GM12878 (cell line): Measurements from ENCODE around the gene EIF5B. TPM values are rescaled to one million over a fixed set of nuclear protein-coding genes. Genes with fewer than 3 reads are reported as not detected.

Source experiments
- ATAC-seq: fragments of 200-7000 bp; cut with Tn5 transposase; 3 replicates; pipeline ENCODE4 v1.9.1; 2020; ENCODE audit warnings: mild to moderate bottlenecking, moderate library complexity
- BruUV-seq: library from RNA; stranded (reverse); fragments of 400-500 nt; replicated peaks from 2 replicates; lab custom pipeline; 2021; lab: Mats Ljungman, UMichigan
- CTCF ChIA-PET: fragments of 300-600 bp; sonication (Branson Sonifier 250); formaldehyde crosslinking; extraction: SDS; loops from one replicate; lab custom pipeline; 2021; ENCODE audit warnings: inconsistent platforms; lab: Yijun Ruan, JAX
- POLR2A ChIA-PET: fragments of 350-600 bp; formaldehyde crosslinking; extraction: SDS; loops from one replicate; lab custom pipeline; 2021; ENCODE audit warnings: inconsistent platforms; lab: Charles Lee
- RAD21 ChIA-PET: fragments of 300-600 bp; sonication (Branson Sonifier 250); formaldehyde crosslinking; loops from one replicate; lab custom pipeline; 2023; ENCODE audit warnings: antibody characterized with exemption; ENCODE audit not compliant: unreplicated experiment; lab: Charles Lee
- SMC1A ChIA-PET: fragments of 300-600 bp; sonication (Branson Sonifier 250); formaldehyde crosslinking; loops from one replicate; lab custom pipeline; 2023; ENCODE audit not compliant: unreplicated experiment, uncharacterized antibody; lab: Charles Lee
- DNase-seq: peaks from one replicate; pipeline ENCODE4 v3.0.0-alpha.2; 2011; ENCODE audit warnings: low read depth, low spot score
- FAIRE-seq: peaks from 3 replicates; lab custom pipeline; 2011; peaks lifted over from hg19 to GRCh38; lab: Jason Lieb, UNC
- H2AFZ ChIP-seq: 2 replicates; pipeline ENCODE4 v1.6.0; 2011; ENCODE audit warnings: low read depth, low read length, control low read depth; ENCODE audit not compliant: control insufficient read depth
- H3K27ac ChIP-seq: 2 replicates; pipeline ENCODE4 v1.5.1; 2011; ENCODE audit warnings: control low read depth; ENCODE audit not compliant: control insufficient read depth, insufficient read depth
- H3K27me3 ChIP-seq, 2 experiments: replicated peaks in 1 of 2; 2 replicates each; pipeline versions ENCODE4 v1.6.0 to v1.6.1; 2011; ENCODE audit warnings: low read length in 1 of 2; ENCODE audit not compliant: control insufficient read depth in 2 of 2, insufficient read depth in 2 of 2
- H3K36me3 ChIP-seq, 2 experiments: 2 replicates each; pipeline ENCODE4 v1.5.1; 2011; ENCODE audit warnings: low read length in 1 of 2; ENCODE audit not compliant: control insufficient read depth in 2 of 2, insufficient read depth in 2 of 2
- H3K4me1 ChIP-seq: 2 replicates; pipeline ENCODE4 v1.6.1; 2011; ENCODE audit warnings: mild to moderate bottlenecking, low read length, moderate library complexity, mixed read lengths; ENCODE audit not compliant: control insufficient read depth, insufficient read depth
- H3K4me2 ChIP-seq: 2 replicates; pipeline ENCODE4 v1.6.0; 2011; ENCODE audit warnings: control low read depth; ENCODE audit not compliant: control insufficient read depth, insufficient read depth
- H3K4me3 ChIP-seq: fragments of 200-600 bp; sonication (generic); 2 replicates; pipeline ENCODE4 v1.5.1; 2016
- H3K79me2 ChIP-seq: 2 replicates; pipeline ENCODE4 v1.6.0; 2011; ENCODE audit warnings: low read length; ENCODE audit not compliant: control insufficient read depth, insufficient read depth
- H3K9ac ChIP-seq: 2 replicates; pipeline ENCODE4 v1.8.0; 2011; ENCODE audit warnings: low read length, control low read depth, mixed read lengths; ENCODE audit not compliant: control insufficient read depth, insufficient read depth
- H3K9me3 ChIP-seq: replicated peaks from 3 replicates; pipeline ENCODE4 v1.5.1; 2011; ENCODE audit warnings: mild to moderate bottlenecking, low read length; ENCODE audit not compliant: control insufficient read depth, insufficient read depth
- H4K20me1 ChIP-seq: 2 replicates; pipeline ENCODE4 v1.6.0; 2011; ENCODE audit not compliant: control insufficient read depth, insufficient read depth
- BHLHE40 ChIP-seq, 2 experiments: fragments of 450-650 bp in 1 of 2; IDR thresholded peaks; 2 replicates each; pipeline ENCODE4 v1.6.1; 2011 to 2017; ENCODE audit warnings: low read depth in 2 of 2, borderline replicate concordance in 1 of 2, improper control_type of control experiment in 1 of 2, low read length in 1 of 2, mild to moderate bottlenecking in 1 of 2
- EP300 ChIP-seq, 2 experiments: fragments of 150-350 bp in 1 of 2; IDR thresholded peaks; 2 replicates each; pipeline ENCODE4 v1.6.1; 2011 to 2012; ENCODE audit warnings: low read depth in 2 of 2, low read length in 2 of 2, borderline replicate concordance in 1 of 2, improper control_type of control experiment in 1 of 2, inconsistent platforms in 1 of 2; ENCODE audit not compliant: control insufficient read depth in 1 of 2
- FOXK2 ChIP-seq: fragments of 450-650 bp; IDR thresholded peaks from 2 replicates; pipeline ENCODE4 v1.6.1; 2017; ENCODE audit warnings: mild to moderate bottlenecking, moderate library complexity
- GABPA ChIP-seq: IDR thresholded peaks from 2 replicates; pipeline ENCODE4 v1.6.1; 2014; ENCODE audit warnings: antibody characterized with exemption, low read depth, mild to moderate bottlenecking, inconsistent platforms
- HCFC1 ChIP-seq: fragments of 150-350 bp; IDR thresholded peaks from 2 replicates; pipeline ENCODE4 v1.6.1; 2014; ENCODE audit warnings: low read length
- IKZF1 ChIP-seq: fragments of 450-650 bp; conservative IDR thresholded peaks from 2 replicates; pipeline ENCODE4 v1.6.1; 2017; ENCODE audit warnings: antibody characterized with exemption, mild to moderate bottlenecking
- KAT2A ChIP-seq: conservative IDR thresholded peaks from 2 replicates; pipeline ENCODE4 v1.6.1; 2011; ENCODE audit warnings: low read depth, low read length; ENCODE audit not compliant: control insufficient read depth
- NRF1 ChIP-seq: conservative IDR thresholded peaks from 2 replicates; pipeline ENCODE4 v1.6.1; 2011; ENCODE audit warnings: mild to moderate bottlenecking, low read depth, low read length, improper control_type of control experiment
- POU2F2 ChIP-seq: IDR thresholded peaks from 3 replicates; pipeline ENCODE4 v1.6.1; 2011; ENCODE audit warnings: low read depth, mild to moderate bottlenecking, low read length, borderline replicate concordance
- RUNX3 ChIP-seq: IDR thresholded peaks from 2 replicates; pipeline ENCODE4 v1.6.1; 2012; ENCODE audit warnings: low read length, inconsistent platforms
- SIX5 ChIP-seq: IDR thresholded peaks from 2 replicates; pipeline ENCODE4 v1.6.1; 2011; ENCODE audit warnings: mild to moderate bottlenecking, low read depth, low read length, moderate library complexity; ENCODE audit not compliant: severe bottlenecking
- ZNF622 ChIP-seq: fragments of 450-650 bp; IDR thresholded peaks from 2 replicates; pipeline ENCODE4 v1.6.1; 2017; ENCODE audit warnings: mild to moderate bottlenecking, inconsistent platforms
- WGBS: methylation state at CpG from one replicate; pipeline ENCODE4 v1.1.6; 2016; ENCODE audit warnings: low lambda C conversion rate; ENCODE audit not compliant: insufficient replicate concordance, insufficient coverage; ENCODE audit errors: missing lambda C conversion rate; 5-methylcytosine and 5-hydroxymethylcytosine counted together
- in situ Hi-C: fragments of 300-500 bp; cut with MboI; formaldehyde crosslinking; loops from 9 replicates; pipeline ENCODE4 v1.14.3; 2018; ENCODE audit warnings: mixed read lengths
- intact Hi-C: fragments of 100-400 bp; cut with micrococcal nuclease; formaldehyde crosslinking; loops from one replicate; pipeline ENCODE4 v1.14.2; 2022; ENCODE audit not compliant: unreplicated experiment
- polyA plus RNA-seq, 11 experiments: library from polyadenylated mRNA; depleted of rRNA in 4 of 11; unstranded in 6 of 11; stranded (reverse) in 5 of 11; fragments of >200 nt; fragmentation: Nextera tagmentation in 4 of 11; fragmentation: Illumina TruSeq in 1 of 11; extraction: Ambion mirVana in 4 of 11; extraction: Trizol in 1 of 11; gene quantifications; 1 replicate in 1 of 11; 2 replicates in 10 of 11; pipeline versions ENCODE4 v1.2.1 to v1.2.3, GENCODE V29; 2011 to 2016; ENCODE audit warnings: inconsistent platforms in 2 of 11, missing spikeins in 2 of 11, low read depth in 1 of 11
- total RNA-seq, 4 experiments: library from RNA; depleted of rRNA in 3 of 4; stranded (reverse); fragments of >200 nt in 3 of 4; fragmentation: Illumina TruSeq in 1 of 4; extraction: Trizol in 1 of 4; gene quantifications; 2 replicates each; pipeline versions ENCODE4 v1.2.1 to v1.2.3, GENCODE V29; 2013 to 2021
- TF ChIP-seq, protein P1 (sequence below): fragments of 450-650 bp; IDR thresholded peaks from 2 replicates; pipeline ENCODE4 v1.6.1; 2016; ENCODE audit warnings: mild to moderate bottlenecking, moderate library complexity, borderline replicate concordance
- TF ChIP-seq, protein P2 (sequence below): fragments of 450-650 bp; IDR thresholded peaks from 2 replicates; pipeline ENCODE4 v1.6.1; 2017; ENCODE audit warnings: mild to moderate bottlenecking, low read depth, inconsistent platforms; ENCODE audit not compliant: poor library complexity, severe bottlenecking
- TF ChIP-seq, protein P3 (sequence below): IDR thresholded peaks from 2 replicates; pipeline ENCODE4 v1.6.1; 2011; ENCODE audit warnings: low read depth, mild to moderate bottlenecking, low read length, moderate library complexity, borderline replicate concordance; ENCODE audit errors: extremely low read depth

EIF5B gene
- total and polyA plus RNA-seq, 10 of the 15 experiments (the other 5 are each of a cell fraction or from before 2014, with no cell fraction given): 21.7 to 119 (median 40.8) TPM

DNA sequence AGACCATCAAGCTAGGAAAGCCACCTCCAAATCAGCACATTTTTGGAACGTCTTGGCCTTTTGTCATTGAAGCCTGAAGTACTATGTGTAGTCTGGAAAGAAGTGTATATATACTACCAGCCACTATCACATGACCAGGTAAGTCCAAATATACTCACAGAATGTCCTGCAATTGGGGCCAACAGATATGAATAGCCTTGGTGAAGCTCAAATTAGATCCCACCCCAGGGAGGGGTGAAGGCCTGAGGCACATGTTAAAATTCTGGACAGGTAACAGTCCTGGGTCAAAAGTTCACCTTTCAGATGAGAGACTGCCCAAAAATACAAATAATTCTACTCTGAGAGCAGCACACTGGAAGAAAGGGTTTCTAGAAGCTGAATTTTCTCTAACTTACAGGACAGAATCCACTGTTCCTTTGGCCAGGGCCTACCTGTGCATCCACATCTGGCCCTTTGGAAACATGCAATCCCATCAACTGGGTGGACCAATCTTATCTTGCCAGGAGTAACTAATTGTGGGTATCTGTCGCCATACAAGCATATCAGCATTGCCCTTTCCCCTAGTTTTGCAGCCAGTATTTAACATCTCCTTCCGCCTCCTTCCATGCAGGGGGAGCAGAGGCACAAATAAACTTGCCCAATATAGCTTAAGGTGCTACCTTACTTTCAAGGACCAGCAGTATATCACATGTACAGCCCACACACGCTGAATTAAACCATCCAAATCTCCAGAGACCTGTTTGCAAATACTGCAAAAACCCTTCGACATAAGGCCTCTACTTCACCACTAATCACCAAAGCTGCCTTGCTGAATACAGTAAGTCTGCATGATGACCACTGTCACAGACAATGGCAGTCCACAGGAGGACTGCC, 67.8 kb downstream of the EIF5B start (continued):
- TF ChIP-seq EP300 (IDR thresholded peaks at IDR 0.05; ENCODE audit: borderline replicate concordance in 1 of 2, control insufficient read depth in 1 of 2, low read depth in 2 of 2, low read length in 2 of 2) (no peak), BHLHE40 (IDR thresholded peaks at IDR 0.05; ENCODE audit: borderline replicate concordance in 1 of 2, low read depth in 2 of 2, low read length in 1 of 2) (no peak), FOXK2 (no peak), NRF1 (no peak)
- TF ChIP-seq, protein P1, sequence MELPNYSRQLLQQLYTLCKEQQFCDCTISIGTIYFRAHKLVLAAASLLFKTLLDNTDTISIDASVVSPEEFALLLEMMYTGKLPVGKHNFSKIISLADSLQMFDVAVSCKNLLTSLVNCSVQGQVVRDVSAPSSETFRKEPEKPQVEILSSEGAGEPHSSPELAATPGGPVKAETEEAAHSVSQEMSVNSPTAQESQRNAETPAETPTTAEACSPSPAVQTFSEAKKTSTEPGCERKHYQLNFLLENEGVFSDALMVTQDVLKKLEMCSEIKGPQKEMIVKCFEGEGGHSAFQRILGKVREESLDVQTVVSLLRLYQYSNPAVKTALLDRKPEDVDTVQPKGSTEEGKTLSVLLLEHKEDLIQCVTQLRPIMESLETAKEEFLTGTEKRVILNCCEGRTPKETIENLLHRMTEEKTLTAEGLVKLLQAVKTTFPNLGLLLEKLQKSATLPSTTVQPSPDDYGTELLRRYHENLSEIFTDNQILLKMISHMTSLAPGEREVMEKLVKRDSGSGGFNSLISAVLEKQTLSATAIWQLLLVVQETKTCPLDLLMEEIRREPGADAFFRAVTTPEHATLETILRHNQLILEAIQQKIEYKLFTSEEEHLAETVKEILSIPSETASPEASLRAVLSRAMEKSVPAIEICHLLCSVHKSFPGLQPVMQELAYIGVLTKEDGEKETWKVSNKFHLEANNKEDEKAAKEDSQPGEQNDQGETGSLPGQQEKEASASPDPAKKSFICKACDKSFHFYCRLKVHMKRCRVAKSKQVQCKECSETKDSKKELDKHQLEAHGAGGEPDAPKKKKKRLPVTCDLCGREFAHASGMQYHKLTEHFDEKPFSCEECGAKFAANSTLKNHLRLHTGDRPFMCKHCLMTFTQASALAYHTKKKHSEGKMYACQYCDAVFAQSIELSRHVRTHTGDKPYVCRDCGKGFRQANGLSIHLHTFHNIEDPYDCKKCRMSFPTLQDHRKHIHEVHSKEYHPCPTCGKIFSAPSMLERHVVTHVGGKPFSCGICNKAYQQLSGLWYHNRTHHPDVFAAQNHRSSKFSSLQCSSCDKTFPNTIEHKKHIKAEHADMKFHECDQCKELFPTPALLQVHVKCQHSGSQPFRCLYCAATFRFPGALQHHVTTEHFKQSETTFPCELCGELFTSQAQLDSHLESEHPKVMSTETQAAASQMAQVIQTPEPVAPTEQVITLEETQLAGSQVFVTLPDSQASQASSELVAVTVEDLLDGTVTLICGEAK: no peak

DNA sequence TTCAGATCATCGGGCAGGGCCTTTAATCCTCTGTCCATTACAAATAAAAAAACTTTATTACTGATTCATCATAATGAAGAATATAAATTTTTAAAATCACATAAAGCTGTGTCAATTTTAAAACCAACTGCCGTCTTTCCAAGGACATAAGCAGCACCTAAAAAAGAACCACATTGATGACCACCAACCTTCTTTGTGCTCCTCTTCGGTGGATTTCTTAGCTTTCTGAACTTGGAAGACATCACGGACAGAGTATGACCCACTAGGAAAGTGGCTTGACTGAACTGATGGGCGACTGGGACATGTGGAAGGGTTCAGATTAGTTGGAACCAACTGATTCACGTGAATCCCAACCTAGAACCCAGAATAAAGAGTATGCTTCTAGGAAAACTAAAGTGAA, 68.9 kb downstream of the EIF5B start:
- ATAC-seq (no peak), FAIRE-seq (no peak), DNase-seq (no peak)
- RAD21 ChIA-PET: no interaction called here
- Histone ChIP-seq H3K9me3 (no peaks in the 10 kb centered on the region), H4K20me1 (no peaks in the 10 kb centered on the region), H3K4me3 (no peak overlapping the region), H3K79me2 (no peaks in the 10 kb centered on the region), H3K4me2 (no peak overlapping the region), H3K27ac (no peak overlapping the region), H3K9ac (no peak overlapping the region), H3K36me3 (peaks cover 6 to 37% of the 10 kb centered on the region in 2 experiments), H2AFZ (no peak overlapping the region), H3K27me3 (no peaks in the 10 kb centered on the region), H3K4me1 (no peaks in the 10 kb centered on the region)
- WGBS: 92% methylated on average over 6 of the region's 6 CpGs
- CTCF ChIA-PET: no interaction called here
- POLR2A ChIA-PET: interaction anchor here (1.2 kb wide), 1 partner anchor 15 kb away, joined by 3 read pairs; no protein-coding TSS in a partner anchor
- SMC1A ChIA-PET: interaction anchor here (1.4 kb wide), 1 partner anchor 10 kb away, joined by 3 read pairs; no protein-coding TSS in a partner anchor
- no TSS peak for BruUV-seq
- in situ Hi-C loops: no loop called here
- intact Hi-C loops: no loop called here
- TF ChIP-seq HCFC1 (no peak), SIX5 (no peak), ZNF622 (no peak), KAT2A (no peak), RUNX3 (no peak), GABPA (no peak), IKZF1 (no peak), POU2F2 (no peak)
- TF ChIP-seq, protein P2, sequence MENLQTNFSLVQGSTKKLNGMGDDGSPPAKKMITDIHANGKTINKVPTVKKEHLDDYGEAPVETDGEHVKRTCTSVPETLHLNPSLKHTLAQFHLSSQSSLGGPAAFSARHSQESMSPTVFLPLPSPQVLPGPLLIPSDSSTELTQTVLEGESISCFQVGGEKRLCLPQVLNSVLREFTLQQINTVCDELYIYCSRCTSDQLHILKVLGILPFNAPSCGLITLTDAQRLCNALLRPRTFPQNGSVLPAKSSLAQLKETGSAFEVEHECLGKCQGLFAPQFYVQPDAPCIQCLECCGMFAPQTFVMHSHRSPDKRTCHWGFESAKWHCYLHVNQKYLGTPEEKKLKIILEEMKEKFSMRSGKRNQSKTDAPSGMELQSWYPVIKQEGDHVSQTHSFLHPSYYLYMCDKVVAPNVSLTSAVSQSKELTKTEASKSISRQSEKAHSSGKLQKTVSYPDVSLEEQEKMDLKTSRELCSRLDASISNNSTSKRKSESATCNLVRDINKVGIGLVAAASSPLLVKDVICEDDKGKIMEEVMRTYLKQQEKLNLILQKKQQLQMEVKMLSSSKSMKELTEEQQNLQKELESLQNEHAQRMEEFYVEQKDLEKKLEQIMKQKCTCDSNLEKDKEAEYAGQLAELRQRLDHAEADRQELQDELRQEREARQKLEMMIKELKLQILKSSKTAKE: no peak
- TF ChIP-seq, protein P3, sequence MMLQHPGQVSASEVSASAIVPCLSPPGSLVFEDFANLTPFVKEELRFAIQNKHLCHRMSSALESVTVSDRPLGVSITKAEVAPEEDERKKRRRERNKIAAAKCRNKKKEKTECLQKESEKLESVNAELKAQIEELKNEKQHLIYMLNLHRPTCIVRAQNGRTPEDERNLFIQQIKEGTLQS: no peak
